GF-D8 (cell line): ENCODE measurements around the gene AMPH.
"Not testable (repeated sequence)": the region's sequence is repeated elsewhere in the genome, so short reads cannot be mapped to it uniquely, and the experiment has no call there.

Source experiments
- DNase-seq: peaks from one replicate; lab custom pipeline; 2025; lab: John Stamatoyannopoulos, UW

AMPH gene

DNA sequence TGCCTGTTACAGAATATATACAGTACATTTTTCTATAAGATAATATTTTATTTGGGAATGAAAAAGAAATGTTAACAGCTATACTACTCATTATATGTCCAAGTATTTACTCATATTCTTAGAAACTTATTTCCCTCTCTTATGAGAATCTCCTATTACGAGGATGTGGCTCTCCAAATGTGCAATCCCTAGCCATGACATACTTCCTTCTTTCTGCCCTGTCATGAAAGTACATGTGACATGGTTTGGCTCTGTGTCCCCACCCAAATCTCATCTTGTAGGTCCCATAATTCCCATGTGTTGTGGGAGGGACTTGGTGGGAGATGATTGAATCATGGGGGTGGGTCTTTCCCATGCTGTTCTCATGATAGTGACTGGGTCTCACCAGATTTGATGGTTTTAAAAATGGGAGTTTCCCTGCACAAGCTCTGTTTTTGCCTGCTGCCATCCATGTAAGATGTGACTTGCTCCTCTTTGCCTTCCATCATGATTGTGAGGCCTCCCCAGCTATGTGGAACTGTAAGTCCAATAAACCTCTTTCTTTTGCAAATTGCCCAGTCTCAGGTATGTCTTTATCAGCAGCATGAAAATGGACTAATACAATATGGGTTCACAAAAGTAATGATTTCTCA lies 235.1 kb downstream of the AMPH start:
- not testable (repeated sequence) for DNase-seq

- DNase-seq = no peak
Measured at GRCh38 chr7:38394660-38395059, 236.5 kb downstream of the AMPH start.

GRCh38 chr7:38393874-38394273 lies 237.3 kb downstream of the AMPH start:
- no peak for DNase-seq

DNA sequence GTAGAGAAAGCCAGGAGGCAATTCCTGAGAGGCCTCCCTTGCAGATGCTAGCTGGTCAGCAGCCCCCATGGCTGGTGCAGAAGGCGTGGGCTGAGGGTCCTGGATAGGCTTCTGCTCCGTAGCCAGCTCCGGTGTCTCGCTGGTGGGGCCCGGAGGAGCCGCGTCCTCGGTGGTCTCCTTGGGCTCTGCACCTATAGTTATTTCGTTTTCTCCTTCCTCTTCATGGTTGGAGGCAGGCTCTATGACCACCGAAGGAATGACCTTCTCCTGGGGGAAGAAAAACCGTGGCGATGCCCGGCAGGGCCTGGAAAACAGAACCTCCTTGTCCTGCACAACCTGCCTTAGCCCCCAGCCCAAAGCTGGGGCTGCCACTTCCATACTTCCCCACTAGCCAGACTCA lies 239.4 kb downstream of the AMPH start:
- DNase-seq = no peak

DNA sequence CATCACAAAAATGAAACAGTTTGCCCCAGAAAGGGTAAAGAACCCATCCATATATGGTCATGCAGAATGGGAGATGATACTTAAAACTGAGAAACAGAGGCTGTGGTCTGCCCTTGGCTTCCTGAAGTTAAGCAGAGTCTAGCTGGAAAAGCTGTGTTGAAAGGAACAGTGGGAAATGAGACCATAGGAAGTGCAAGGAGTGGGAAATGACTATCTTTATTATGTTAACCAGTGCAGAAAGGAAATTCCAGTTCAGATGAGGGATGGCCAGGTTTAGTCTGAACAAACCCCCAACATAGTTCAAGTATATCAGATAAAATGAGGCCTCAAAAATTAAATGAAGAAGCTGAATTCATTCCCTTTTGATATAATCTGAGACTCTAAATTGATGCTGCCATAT lies 245.5 kb downstream of the AMPH start:
- DNase-seq = no peak

DNA sequence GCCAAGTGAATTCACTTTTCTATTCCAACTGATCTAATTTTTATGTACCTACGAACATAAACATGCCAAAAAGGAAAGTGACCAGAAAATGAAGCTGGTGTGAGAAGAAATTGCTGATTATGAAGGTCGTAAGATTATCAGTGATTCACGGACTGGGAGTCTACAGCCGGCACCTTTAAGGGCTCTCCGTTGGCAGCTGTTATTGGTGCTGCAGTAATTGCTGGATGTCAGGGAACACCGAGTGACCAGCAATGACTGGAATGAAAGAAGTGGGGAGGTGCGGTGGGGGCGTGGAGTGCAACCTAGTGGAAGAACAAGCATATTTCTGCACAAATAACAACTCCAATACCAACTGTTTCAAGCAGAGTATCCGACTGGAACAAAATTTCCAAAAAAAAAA lies 247.9 kb downstream of the AMPH start:
- no peak for DNase-seq

DNA sequence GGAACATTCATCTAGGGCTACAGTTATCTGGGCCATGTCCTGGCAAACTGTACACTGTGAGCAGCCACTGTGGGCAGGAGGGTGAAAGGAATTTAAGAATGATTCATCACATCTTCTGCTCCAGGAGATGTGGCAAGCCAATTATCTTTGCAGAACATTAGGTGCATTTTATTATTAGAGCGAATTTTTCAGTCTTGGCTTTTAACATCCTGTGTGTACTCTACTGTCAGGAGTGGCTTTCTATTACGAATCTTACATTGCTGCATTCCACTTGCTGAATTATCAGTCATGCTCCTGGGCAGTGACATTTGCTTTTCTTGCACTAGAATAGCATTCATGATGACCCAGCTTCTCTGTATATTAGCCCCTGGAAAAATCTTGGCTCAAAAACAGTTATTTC lies 248.5 kb downstream of the AMPH start:
- no peak for DNase-seq

DNA sequence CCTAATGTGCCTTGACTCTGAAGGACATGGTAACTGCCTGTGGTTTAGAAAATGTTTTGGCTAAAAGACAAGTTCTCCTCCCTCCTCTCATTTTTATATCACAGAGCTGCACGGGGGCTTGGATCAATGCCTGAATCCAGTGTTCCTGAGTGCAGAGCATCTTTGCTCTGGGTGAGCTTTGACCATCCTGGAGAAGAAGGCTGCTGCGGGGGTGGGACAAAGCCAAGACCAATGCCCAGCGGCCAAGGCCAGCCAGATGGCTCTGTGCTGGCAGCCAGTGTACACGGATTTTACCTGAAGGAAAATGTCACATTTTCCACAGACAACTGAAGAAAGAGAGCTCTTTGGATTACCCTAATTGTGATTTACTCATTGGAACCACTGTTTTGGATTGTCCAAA lies 255.7 kb downstream of the AMPH start:
- no peak for DNase-seq

DNA sequence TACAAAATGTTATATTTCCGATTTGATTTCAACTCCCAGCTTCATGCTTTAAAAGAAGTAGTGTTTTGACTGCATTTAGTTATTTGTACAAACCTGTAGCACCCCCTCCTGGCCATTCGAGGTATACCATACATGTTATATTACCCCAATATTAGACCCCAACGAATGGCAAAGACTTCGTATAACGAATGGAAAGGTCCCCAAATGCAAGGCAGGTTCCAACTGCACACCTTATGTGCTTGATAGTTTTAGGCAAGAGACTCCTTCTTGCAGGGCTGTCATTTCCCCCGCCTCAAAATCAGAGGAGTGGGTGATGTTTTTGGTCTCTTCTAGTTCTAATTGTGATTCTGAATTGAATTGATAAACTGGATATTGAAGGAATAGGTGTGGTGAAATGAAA lies 256.7 kb downstream of the AMPH start:
- DNase-seq = no peak

GRCh38 chr7:38373155-38373554 lies 258.0 kb downstream of the AMPH start:
- no peak for DNase-seq

- no peak for DNase-seq
Measured at GRCh38 chr7:38372290-38372689, 258.9 kb downstream of the AMPH start.

- peak; percentile 93 for DNase-seq
Measured at GRCh38 chr7:38369816-38370493, 261.2 kb downstream of the AMPH start.

DNA sequence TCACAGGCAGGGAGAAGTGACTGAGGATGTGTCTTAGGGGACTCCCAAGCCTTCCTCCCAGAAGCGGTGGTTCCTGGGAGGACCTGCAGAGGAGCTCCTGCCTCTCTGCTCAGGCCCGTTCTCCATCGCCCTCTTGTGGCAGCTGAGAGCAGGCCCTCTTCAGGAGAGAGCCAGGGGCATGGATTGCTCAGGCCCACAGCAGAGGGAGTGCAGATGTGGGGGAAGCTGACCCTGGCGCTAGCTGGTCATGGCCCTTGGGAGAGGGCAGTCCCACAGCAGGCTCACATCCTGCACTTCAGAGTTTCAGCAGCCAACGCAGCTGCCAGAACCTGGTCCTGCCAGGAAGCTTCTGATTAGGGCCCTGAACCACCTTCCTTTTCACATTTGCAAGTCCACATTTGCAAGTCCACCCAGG lies 263.0 kb downstream of the AMPH start:
- peak; percentile 46 for DNase-seq

DNA sequence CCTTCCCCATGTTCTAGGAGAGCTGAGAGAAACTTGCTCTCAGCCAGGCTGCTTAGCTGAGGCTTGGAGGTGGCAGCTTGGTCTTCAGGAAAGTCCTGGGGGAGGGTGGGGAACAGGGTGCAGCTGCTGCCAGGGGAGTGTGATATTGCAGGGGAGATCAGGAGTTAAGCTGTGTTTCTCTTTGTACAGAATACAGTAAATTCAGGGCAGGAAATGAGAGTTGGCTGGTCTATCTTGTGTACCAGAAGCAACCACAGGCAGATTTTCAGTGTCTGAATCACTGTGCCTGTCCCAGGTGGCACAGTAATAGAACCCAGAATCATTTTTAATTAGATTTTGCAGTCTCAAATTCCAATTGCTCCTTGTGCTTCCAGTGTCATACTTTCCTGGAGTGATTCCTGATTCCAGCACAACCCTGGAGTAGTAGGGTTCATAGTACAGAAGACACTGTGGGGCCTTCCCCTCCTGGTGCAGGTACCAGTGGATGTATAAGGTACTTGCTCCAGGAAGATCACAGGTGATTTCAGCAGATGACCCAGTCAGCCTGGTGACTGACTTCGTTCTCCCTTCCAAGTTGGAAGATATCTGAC lies 263.8 kb downstream of the AMPH start:
- DNase-seq = no peak

GRCh38 chr7:38363379-38363778 lies 267.8 kb downstream of the AMPH start:
- DNase-seq = not testable (repeated sequence)

- peak; percentile 86 for DNase-seq
Measured at GRCh38 chr7:38362611-38363237, 268.4 kb downstream of the AMPH start.

GRCh38 chr7:38360776-38361175 lies 270.4 kb downstream of the AMPH start:
- peak; percentile 31 for DNase-seq

GRCh38 chr7:38359071-38359601 lies 272.0 kb downstream of the AMPH start:
- not testable (repeated sequence) for DNase-seq

- peak; percentile 40 for DNase-seq
Measured at GRCh38 chr7:38358273-38358831, 272.8 kb downstream of the AMPH start.

DNA sequence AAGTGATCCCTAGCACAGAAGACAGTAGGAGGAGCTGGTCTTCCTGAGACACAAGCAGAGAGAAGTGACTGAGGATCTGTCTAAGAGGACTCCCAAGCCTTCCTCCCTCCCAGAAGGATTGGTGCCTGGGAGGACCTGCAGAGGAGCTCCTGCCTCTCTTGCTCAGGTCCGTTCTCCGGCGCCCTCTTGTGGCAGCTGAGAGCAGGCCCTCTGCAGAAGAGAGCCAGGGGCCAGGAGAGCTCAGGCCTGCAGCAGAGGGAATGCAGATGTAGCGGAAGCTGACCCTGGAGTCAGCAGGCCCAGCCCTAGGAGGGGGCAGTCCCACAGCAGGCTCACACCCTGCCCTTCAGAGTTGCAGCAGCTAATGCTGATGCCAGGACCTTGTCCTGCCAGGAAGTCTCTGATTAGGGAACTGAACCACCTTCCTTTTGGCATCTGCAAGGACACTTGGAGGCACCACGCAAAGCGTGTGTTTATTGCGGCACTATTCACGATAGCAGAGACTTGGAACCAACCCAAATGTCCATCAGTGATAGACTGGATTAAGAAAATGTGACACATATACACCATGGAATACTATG lies 276.8 kb downstream of the AMPH start:
- DNase-seq = not testable (repeated sequence)

GRCh38 chr7:38353431-38353881 lies 277.7 kb downstream of the AMPH start:
- peak; percentile 40 for DNase-seq

GRCh38 chr7:38351601-38352000 lies 279.6 kb downstream of the AMPH start:
- DNase-seq = no peak
